BLaER1 treated with 17β-estradiol and CSF1 and Interleukin-3, amounts not matched to agents 10 nM and 100 nM (cell line): Measurements from ENCODE around the gene FGD5.

Source experiments
- H3K27ac ChIP-seq, 11 experiments: shearing (Covaris generic); formaldehyde crosslinking; 2 replicates each; pipeline ENCODE4 v1.8.1; 2022
- H3K27me3 ChIP-seq, 11 experiments: shearing (Covaris generic); formaldehyde crosslinking; 2 replicates each; pipeline ENCODE4 v1.8.1; 2022
- H3K36me3 ChIP-seq, 11 experiments: shearing (Covaris generic); formaldehyde crosslinking; 2 replicates each; pipeline ENCODE4 v1.8.1; 2022
- H3K4me1 ChIP-seq, 10 experiments: shearing (Covaris generic); formaldehyde crosslinking; 2 replicates each; pipeline ENCODE4 v1.8.1; 2022
- H3K4me2 ChIP-seq, 11 experiments: shearing (Covaris generic); formaldehyde crosslinking; 2 replicates each; pipeline ENCODE4 v1.8.1; 2022
- H3K4me3 ChIP-seq, 10 experiments: shearing (Covaris generic); formaldehyde crosslinking; 2 replicates each; pipeline ENCODE4 v1.8.1; 2022
- H3K9ac ChIP-seq, 11 experiments: shearing (Covaris generic); formaldehyde crosslinking; 2 replicates each; pipeline ENCODE4 v1.8.1; 2022
- H3K9me3 ChIP-seq, 11 experiments: shearing (Covaris generic); formaldehyde crosslinking; replicated peaks in 1 of 11; 2 replicates each; pipeline ENCODE4 v1.8.1; 2022
- H4K20me1 ChIP-seq, 11 experiments: shearing (Covaris generic); formaldehyde crosslinking; 2 replicates each; pipeline ENCODE4 v1.8.1; 2022
- Cebpa-rat ChIP-seq, 11 experiments: shearing (Covaris generic); IDR thresholded peaks; 2 replicates each; pipeline ENCODE4 v1.8.1; 2022

FGD5 gene

GRCh38 chr3:14819671-14820070, 909 bp downstream of the FGD5 start:
- Histone ChIP-seq H3K4me3 (no peak overlapping the region), H3K4me1 (peaks cover 6 to 27% (median 24%) of the 10 kb centered on the region in 10 experiments; a peak in 19 of 20 replicates), H3K27me3 (0 out of 22 replicates have a peak, but pooled peaks cover 0 to 2% (median 0%) of the 10 kb centered on the region in 11 experiments), H3K9me3 (no peaks in the 10 kb centered on the region), H4K20me1 (no peaks in the 10 kb centered on the region; a peak in 1 of 22 replicates), H3K4me2 (no peak overlapping the region), H3K9ac (no peak overlapping the region), H3K27ac (no peak overlapping the region), H3K36me3 (no peaks in the 10 kb centered on the region)
- TF ChIP-seq Cebpa-rat (IDR thresholded peaks at IDR 0.05): no peak

- Histone ChIP-seq H3K4me1 (peaks cover 6 to 32% (median 28%) of the 10 kb centered on the region in 10 experiments; a peak in 19 of 20 replicates), H3K36me3 (no peaks in the 10 kb centered on the region), H3K9ac (no peak overlapping the region), H3K4me2 (no peak overlapping the region), H3K9me3 (no peaks in the 10 kb centered on the region), H3K27ac (no peak overlapping the region), H3K4me3 (no peak overlapping the region), H4K20me1 (no peaks in the 10 kb centered on the region; a peak in 1 of 22 replicates), H3K27me3 (no peaks in the 10 kb centered on the region)
- no peak for TF ChIP-seq Cebpa-rat (IDR thresholded peaks at IDR 0.05)
Measured at GRCh38 chr3:14820156-14820555, 1.4 kb downstream of the FGD5 start.

GRCh38 chr3:14821151-14821550, 2.4 kb downstream of the FGD5 start:
- Histone ChIP-seq H3K27me3 (no peaks in the 10 kb centered on the region), H3K36me3 (no peaks in the 10 kb centered on the region), H4K20me1 (no peaks in the 10 kb centered on the region; a peak in 1 of 22 replicates), H3K9me3 (no peaks in the 10 kb centered on the region), H3K27ac (no peak overlapping the region), H3K9ac (no peak overlapping the region), H3K4me1 (peaks cover 6 to 33% (median 28%) of the 10 kb centered on the region in 10 experiments; a peak in 19 of 20 replicates), H3K4me2 (no peak overlapping the region), H3K4me3 (no peak overlapping the region)
- TF ChIP-seq Cebpa-rat (IDR thresholded peaks at IDR 0.05): no peak

GRCh38 chr3:14822134-14822533, 3.4 kb downstream of the FGD5 start:
- Histone ChIP-seq H4K20me1 (no peaks in the 10 kb centered on the region; a peak in 1 of 22 replicates), H3K4me2 (peak overlapping the region in 5 of 11 experiments; percentile 72 to 89 (median 78); a peak in 8 of 22 replicates), H3K36me3 (no peaks in the 10 kb centered on the region), H3K9me3 (no peaks in the 10 kb centered on the region), H3K4me1 (peaks cover 6 to 33% (median 28%) of the 10 kb centered on the region in 10 experiments; a peak in 19 of 20 replicates), H3K4me3 (no peak overlapping the region), H3K27me3 (no peaks in the 10 kb centered on the region), H3K27ac (no peak overlapping the region), H3K9ac (no peak overlapping the region)
- no peak for TF ChIP-seq Cebpa-rat (IDR thresholded peaks at IDR 0.05)

- H3K9ac ChIP-seq: peak overlapping the region in 4 of 11 experiments; percentile 9 to 33 (median 28); a peak in 4 of 22 replicates
- H3K27me3 ChIP-seq: no peaks in the 10 kb centered on the region
- no peak for TF ChIP-seq Cebpa-rat (IDR thresholded peaks at IDR 0.05)
- no peaks in the 10 kb centered on the region for H3K9me3 ChIP-seq
- peak overlapping the region in 3 of 10 experiments; percentile 2 to 36 (median 15); a peak in 3 of 20 replicates for H3K4me3 ChIP-seq
- H3K4me2 ChIP-seq: peak overlapping the region in 10 of 11 experiments; percentile 42 to 89 (median 74); a peak in 19 of 22 replicates
- peak overlapping the region in 6 of 11 experiments; percentile 2 to 68 (median 50); a peak in 10 of 22 replicates for H3K27ac ChIP-seq
- H3K36me3 ChIP-seq: no peaks in the 10 kb centered on the region
- H4K20me1 ChIP-seq: no peaks in the 10 kb centered on the region; a peak in 1 of 22 replicates
- H3K4me1 ChIP-seq: peaks cover 6 to 33% (median 28%) of the 10 kb centered on the region in 10 experiments; a peak in 19 of 20 replicates
Measured at GRCh38 chr3:14822670-14823390, 4.1 kb downstream of the FGD5 start.

- Histone ChIP-seq H3K36me3 (no peaks in the 10 kb centered on the region), H4K20me1 (no peaks in the 10 kb centered on the region; a peak in 1 of 22 replicates), H3K4me2 (peak overlapping the region in 10 of 11 experiments; percentile 42 to 89 (median 74); a peak in 19 of 22 replicates), H3K9me3 (no peaks in the 10 kb centered on the region), H3K4me3 (peak overlapping the region in 3 of 10 experiments; percentile 2 to 36 (median 15); a peak in 3 of 20 replicates), H3K27me3 (no peaks in the 10 kb centered on the region), H3K9ac (peak overlapping the region in 4 of 11 experiments; percentile 9 to 33 (median 28); a peak in 4 of 22 replicates), H3K4me1 (peaks cover 6 to 33% (median 28%) of the 10 kb centered on the region in 10 experiments; a peak in 19 of 20 replicates), H3K27ac (peak overlapping the region in 6 of 11 experiments; percentile 2 to 68 (median 50); a peak in 9 of 22 replicates)
- peak in 6 of 11 experiments; percentile 12 to 70 (median 51); a peak in 5 of 22 replicates for TF ChIP-seq Cebpa-rat (IDR thresholded peaks at IDR 0.05)
Measured at GRCh38 chr3:14823393-14823792, 4.6 kb downstream of the FGD5 start.

GRCh38 chr3:14823910-14824629, 5.3 kb downstream of the FGD5 start:
- Histone ChIP-seq H3K4me3 (peak overlapping the region in 1 of 10 experiments; percentile 2; a peak in 2 of 20 replicates), H4K20me1 (no peaks in the 10 kb centered on the region; a peak in 1 of 22 replicates), H3K9ac (peak overlapping the region in 2 of 11 experiments; percentile 12 to 33; a peak in 1 of 22 replicates), H3K9me3 (no peaks in the 10 kb centered on the region), H3K27me3 (no peaks in the 10 kb centered on the region), H3K4me2 (peak overlapping the region in 10 of 11 experiments; percentile 42 to 89 (median 74); a peak in 18 of 22 replicates), H3K27ac (peak overlapping the region in 5 of 11 experiments; percentile 22 to 68 (median 51); a peak in 8 of 22 replicates), H3K4me1 (peaks cover 6 to 33% (median 28%) of the 10 kb centered on the region in 10 experiments; a peak in 19 of 20 replicates), H3K36me3 (no peaks in the 10 kb centered on the region)
- TF ChIP-seq Cebpa-rat (IDR thresholded peaks at IDR 0.05): no peak

- no peaks in the 10 kb centered on the region for H3K27me3 ChIP-seq
Measured at GRCh38 chr3:14824646-14825045, 5.9 kb downstream of the FGD5 start.

More at GRCh38 chr3:14824646-14825045, 5.9 kb downstream of the FGD5 start:
- TF ChIP-seq Cebpa-rat (IDR thresholded peaks at IDR 0.05): no peak
- H3K4me3 ChIP-seq: no peak overlapping the region
- H3K36me3 ChIP-seq: no peaks in the 10 kb centered on the region
- peak overlapping the region in 2 of 11 experiments; percentile 63 to 68; a peak in 4 of 22 replicates for H3K27ac ChIP-seq
- H3K9ac ChIP-seq: no peak overlapping the region
- no peaks in the 10 kb centered on the region; a peak in 1 of 22 replicates for H4K20me1 ChIP-seq
- H3K4me2 ChIP-seq: peak overlapping the region in 8 of 11 experiments; percentile 62 to 89 (median 76); a peak in 13 of 22 replicates
- peaks cover 6 to 33% (median 28%) of the 10 kb centered on the region in 10 experiments; a peak in 19 of 20 replicates for H3K4me1 ChIP-seq
- no peaks in the 10 kb centered on the region for H3K9me3 ChIP-seq
